22Rv1 (cell line): ENCODE results near the gene GRIK4.
"Not testable (repeated sequence)": the region's sequence is repeated elsewhere in the genome, so short reads cannot be mapped to it uniquely, and the experiment has no call there.

ENCODE experiments used
- H3K27ac ChIP-seq: fragments of 450-650 bp; 2 replicates; pipeline ENCODE4 v1.5.1; 2017
- CTCF ChIP-seq: fragments of 450-650 bp; IDR thresholded peaks from 2 replicates; pipeline ENCODE4 v1.5.1; 2017; ENCODE audit warnings: mild to moderate bottlenecking
- ZFX ChIP-seq: fragments of 450-650 bp; IDR thresholded peaks from 2 replicates; pipeline ENCODE4 v1.6.1; 2017; ENCODE audit warnings: antibody characterized with exemption, borderline replicate concordance

GRIK4 gene

GRCh38 chr11:120577624-120578363 is 66.2 kb downstream of the GRIK4 start:
- no peak overlapping the region for H3K27ac ChIP-seq
- TF ChIP-seq CTCF (no peak), ZFX (no peak)

- H3K27ac ChIP-seq: no peak overlapping the region
These were observed 67.1 kb downstream of the GRIK4 start for GRCh38 chr11:120578596-120579154.

GRCh38 chr11:120579611-120580031 is 68.1 kb downstream of the GRIK4 start:
- H3K27ac ChIP-seq: no peak overlapping the region
- no peak for TF ChIP-seq CTCF
- no peak for TF ChIP-seq ZFX

More at GRCh38 chr11:120578596-120579154, 67.1 kb downstream of the GRIK4 start:
- TF ChIP-seq CTCF (no peak), ZFX (no peak)

GRCh38 chr11:120581313-120581712 is 69.8 kb downstream of the GRIK4 start:
- TF ChIP-seq CTCF (no peak), ZFX (no peak)
- H3K27ac ChIP-seq: no peak overlapping the region

- not testable (repeated sequence) for H3K27ac ChIP-seq
These were observed 71.0 kb downstream of the GRIK4 start for GRCh38 chr11:120582535-120582934.

DNA sequence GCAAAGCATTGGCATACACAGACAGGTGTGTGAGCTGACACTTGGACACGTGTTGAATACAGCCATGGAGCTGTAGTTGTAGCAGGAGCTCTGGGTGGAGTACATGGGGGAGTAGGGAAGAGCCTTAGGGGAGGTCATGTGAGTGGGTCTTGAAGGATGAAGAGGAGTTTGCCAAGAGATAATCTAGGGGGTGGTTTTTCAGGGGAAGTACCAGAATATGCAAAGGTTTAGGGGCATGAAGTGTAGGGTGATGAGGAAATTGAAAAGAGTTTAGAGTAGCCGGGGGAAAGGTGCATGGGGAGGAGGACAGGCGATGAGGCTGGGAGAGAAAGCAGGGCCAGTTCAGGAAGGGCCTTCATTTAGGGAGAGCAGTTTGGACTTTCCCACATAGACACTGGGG is 74.5 kb downstream of the GRIK4 start:
- no peak overlapping the region for H3K27ac ChIP-seq
- no peak for TF ChIP-seq CTCF
- TF ChIP-seq ZFX: no peak

GRCh38 chr11:120586728-120587127 is 75.2 kb downstream of the GRIK4 start:
- TF ChIP-seq CTCF: no peak
- no peak for TF ChIP-seq ZFX
- no peak overlapping the region for H3K27ac ChIP-seq

GRCh38 chr11:120587299-120587698 is 75.8 kb downstream of the GRIK4 start:
- H3K27ac ChIP-seq: no peak overlapping the region
- no peak for TF ChIP-seq CTCF
